H1 (cell line): ENCODE measurements around the gene SAMM50. TPM values are rescaled to one million over a fixed set of nuclear protein-coding genes. Genes with fewer than 3 reads are reported as not detected.

Experiments
- GABPA ChIP-seq: IDR thresholded peaks from 2 replicates; pipeline ENCODE4 v1.6.1; 2011; ENCODE audit warnings: mild to moderate bottlenecking, low read length, moderate library complexity, borderline replicate concordance; ENCODE audit not compliant: insufficient read depth
- GTF2F1 ChIP-seq: IDR thresholded peaks from 2 replicates; pipeline ENCODE4 v1.6.1; 2012; ENCODE audit warnings: low read depth, low read length, improper control_type of control experiment, borderline replicate concordance
- RBBP5 ChIP-seq: IDR thresholded peaks from 2 replicates; pipeline ENCODE4 v1.7.1; 2012; ENCODE audit warnings: low read depth, mild to moderate bottlenecking, inconsistent platforms, low read length, moderate library complexity, borderline replicate concordance
- SP1 ChIP-seq: IDR thresholded peaks from 2 replicates; pipeline ENCODE4 v1.6.1; 2011; ENCODE audit warnings: low read depth, low read length
- TCF12 ChIP-seq: IDR thresholded peaks from 2 replicates; pipeline ENCODE4 v1.6.1; 2011; ENCODE audit warnings: low read depth, mild to moderate bottlenecking, low read length
- polyA plus RNA-seq, 7 experiments: library from polyadenylated mRNA; depleted of rRNA in 3 of 7; stranded (reverse) in 5 of 7; unstranded in 2 of 7; fragments of >200 nt in 5 of 7; fragments of 200-250 nt in 2 of 7; gene quantifications; 1 replicate in 5 of 7; 2 replicates in 1 of 7; 4 replicates in 1 of 7; pipeline versions ENCODE4 v1.2.1 to v1.2.3, GENCODE V29; 2011 to 2013; ENCODE audit warnings: missing spikeins in 2 of 7, mixed read lengths in 2 of 7
- total RNA-seq: library from RNA; stranded (reverse); fragmentation: NEBNext Ultra II Directional; extraction: Animal tissue kit (Norgen Biotek cat#: 25700); gene quantifications from 2 replicates; pipeline ENCODE4 v1.2.1, GENCODE V29; 2021
- TF ChIP-seq, protein P1 (sequence below): IDR thresholded peaks from 2 replicates; pipeline ENCODE4 v1.6.1; 2012; ENCODE audit warnings: inconsistent platforms
- TF ChIP-seq, protein P2 (sequence below): IDR thresholded peaks from 2 replicates; pipeline ENCODE4 v1.6.1; 2012; ENCODE audit warnings: inconsistent platforms

SAMM50 gene
- total and polyA plus RNA-seq, 2 of the 8 experiments (the other 6 are each of a cell fraction or from before 2014, with no cell fraction given): 45.4 to 70.3 TPM

DNA sequence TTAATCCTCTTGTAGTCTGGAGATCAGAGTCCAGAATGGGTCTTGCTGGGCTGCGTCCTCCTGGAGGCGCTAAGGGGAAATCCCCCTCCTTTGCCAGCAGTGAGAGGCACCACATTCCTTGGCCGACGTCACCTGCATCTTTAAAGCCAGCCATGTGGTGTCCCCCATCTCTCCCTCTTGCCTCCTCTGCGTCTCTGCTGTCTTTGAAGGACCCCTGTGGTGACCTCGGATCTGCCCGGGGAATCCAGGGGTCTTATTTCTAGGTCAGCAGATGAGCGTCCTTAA is 41.7 kb downstream of the SAMM50 start (continued):
- TF ChIP-seq SP1 (no peak), TCF12 (no peak), GABPA (no peak), GTF2F1 (no peak), RBBP5 (no peak)
- TF ChIP-seq, protein P1, sequence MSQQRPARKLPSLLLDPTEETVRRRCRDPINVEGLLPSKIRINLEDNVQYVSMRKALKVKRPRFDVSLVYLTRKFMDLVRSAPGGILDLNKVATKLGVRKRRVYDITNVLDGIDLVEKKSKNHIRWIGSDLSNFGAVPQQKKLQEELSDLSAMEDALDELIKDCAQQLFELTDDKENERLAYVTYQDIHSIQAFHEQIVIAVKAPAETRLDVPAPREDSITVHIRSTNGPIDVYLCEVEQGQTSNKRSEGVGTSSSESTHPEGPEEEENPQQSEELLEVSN: 0 out of 2 replicates have a peak, but pooled peaks have one; percentile 26
- TF ChIP-seq, protein P2, sequence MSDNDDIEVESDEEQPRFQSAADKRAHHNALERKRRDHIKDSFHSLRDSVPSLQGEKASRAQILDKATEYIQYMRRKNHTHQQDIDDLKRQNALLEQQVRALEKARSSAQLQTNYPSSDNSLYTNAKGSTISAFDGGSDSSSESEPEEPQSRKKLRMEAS: peak; percentile 69; the same call in 1 of the 2 replicates
